CD14-positive monocyte (primary cell): ENCODE results near the gene STXBP4. TPM values are rescaled to one million over a fixed set of nuclear protein-coding genes. Genes with fewer than 3 reads are reported as not detected.

Experiments
- DNase-seq, 3 donors: peaks; one replicate each; pipeline ENCODE4 v3.0.0-alpha.2; 2011 to 2022
- H2AFZ ChIP-seq: 2 replicates; pipeline ENCODE4 v1.6.0; 2012; ENCODE audit warnings: mild to moderate bottlenecking, low read depth, low read length, inconsistent platforms; ENCODE audit not compliant: insufficient read depth, poor library complexity, severe bottlenecking
- H3K27ac ChIP-seq, 2 donors: 1 replicate in 1 of 2; 2 replicates in 1 of 2; pipeline ENCODE4 v1.5.1; 2012 to 2013; ENCODE audit warnings: low read length in 2 of 2, control low read depth in 1 of 2, inconsistent platforms in 1 of 2, low read depth in 1 of 2, mild to moderate bottlenecking in 1 of 2
- H3K27me3 ChIP-seq, 2 donors: one replicate each; pipeline versions ENCODE4 v1.6.0 to v1.6.1; 2011 to 2013; ENCODE audit warnings: low read length in 2 of 2; ENCODE audit not compliant: control insufficient read depth in 2 of 2, insufficient read depth in 2 of 2
- H3K36me3 ChIP-seq, 2 donors: replicated peaks in 1 of 2; 1 replicate in 1 of 2; 2 replicates in 1 of 2; pipeline versions ENCODE4 v1.5.1 to v1.6.1; 2012 to 2013; ENCODE audit warnings: low read length in 2 of 2, control low read depth in 1 of 2, inconsistent platforms in 1 of 2, mild to moderate bottlenecking in 1 of 2; ENCODE audit not compliant: insufficient read depth in 2 of 2, control insufficient read depth in 1 of 2
- H3K4me1 ChIP-seq, 2 donors: 1 replicate in 1 of 2; 2 replicates in 1 of 2; pipeline versions ENCODE4 v1.5.1 to v1.6.1; 2012 to 2013; ENCODE audit warnings: low read length in 2 of 2, control low read depth in 1 of 2, inconsistent platforms in 1 of 2, mild to moderate bottlenecking in 1 of 2, moderate library complexity in 1 of 2; ENCODE audit not compliant: insufficient read depth in 2 of 2, control insufficient read depth in 1 of 2
- H3K4me2 ChIP-seq: replicated peaks from 2 replicates; pipeline ENCODE3; 2012; ENCODE audit warnings: low read length, moderate library complexity, mild to moderate bottlenecking; ENCODE audit not compliant: poor library complexity, severe bottlenecking; ENCODE audit errors: extremely low read depth
- H3K4me3 ChIP-seq, 3 experiments: fragments of 200-600 bp in 1 of 3; sonication (generic) in 1 of 3; replicated peaks in 1 of 3; 1 replicate in 2 of 3; 2 replicates in 1 of 3; pipeline ENCODE4 v1.5.1; 2011 to 2013; ENCODE audit warnings: low read length in 3 of 3, mild to moderate bottlenecking in 3 of 3, control low read depth in 2 of 3, low read depth in 2 of 3, inconsistent platforms in 1 of 3, moderate library complexity in 1 of 3
- H3K79me2 ChIP-seq: 2 replicates; pipeline ENCODE4 v1.6.0; 2012; ENCODE audit warnings: mild to moderate bottlenecking, control low read depth, inconsistent platforms, low read length, moderate library complexity; ENCODE audit not compliant: insufficient read depth
- H3K9ac ChIP-seq: 2 replicates; pipeline ENCODE4 v1.6.0; 2017; ENCODE audit warnings: low read length, mild to moderate bottlenecking; ENCODE audit not compliant: insufficient read depth, poor library complexity, severe bottlenecking
- H3K9me3 ChIP-seq, 2 donors: replicated peaks in 1 of 2; 1 replicate in 1 of 2; 2 replicates in 1 of 2; pipeline versions ENCODE4 v1.5.1 to v1.6.1; 2012 to 2013; ENCODE audit warnings: low read length in 2 of 2, control low read depth in 1 of 2; ENCODE audit not compliant: control insufficient read depth in 1 of 2, insufficient read depth in 1 of 2
- H4K20me1 ChIP-seq: 2 replicates; pipeline ENCODE4 v1.6.0; 2012; ENCODE audit warnings: mild to moderate bottlenecking, low read length, control low read depth, moderate library complexity; ENCODE audit not compliant: insufficient read depth
- H3K27ac Mint-ChIP-seq, 7 donors: one replicate each; pipeline ENCODE4 v1.8.0; 2020; ENCODE audit warnings: mild to moderate bottlenecking in 7 of 7, mixed read lengths in 7 of 7, moderate library complexity in 6 of 7, inconsistent platforms in 2 of 7
- H3K27me3 Mint-ChIP-seq, 3 donors: one replicate each; pipeline ENCODE4 v1.8.0; 2021 to 2022; ENCODE audit warnings: low read depth in 3 of 3, mild to moderate bottlenecking in 3 of 3, mixed read lengths in 3 of 3, moderate library complexity in 3 of 3, inconsistent platforms in 1 of 3
- H3K36me3 Mint-ChIP-seq, 2 donors: one replicate each; pipeline ENCODE4 v1.8.0; 2020; ENCODE audit warnings: mixed read lengths in 2 of 2, inconsistent platforms in 1 of 2, mild to moderate bottlenecking in 1 of 2
- H3K4me1 Mint-ChIP-seq: one replicate; pipeline ENCODE4 v1.8.0; 2020; ENCODE audit warnings: mild to moderate bottlenecking, mixed read lengths
- H3K4me3 Mint-ChIP-seq, 2 donors: one replicate each; pipeline ENCODE4 v1.8.0; 2020; ENCODE audit warnings: mild to moderate bottlenecking in 2 of 2, mixed read lengths in 2 of 2, moderate library complexity in 1 of 2
- H3K9me3 Mint-ChIP-seq, 7 donors: one replicate each; pipeline ENCODE4 v1.8.0; 2020 to 2022; ENCODE audit warnings: mixed read lengths in 7 of 7, mild to moderate bottlenecking in 6 of 7, moderate library complexity in 6 of 7, inconsistent platforms in 2 of 7
- whole genome bisulfite sequencing: methylation state at CpG from one replicate; pipeline ENCODE4 v1.1.5; 2013; ENCODE audit warnings: missing lambda C conversion rate; ENCODE audit not compliant: insufficient coverage; 5-methylcytosine and 5-hydroxymethylcytosine counted together
- intact Hi-C, 2 donors: fragments of 100-400 bp; cut with micrococcal nuclease; formaldehyde crosslinking; loops; one replicate each; pipeline versions ENCODE4 v1.15.0 to v1.15.1; 2023
- polyA plus RNA-seq, 3 donors: library from polyadenylated mRNA; depleted of rRNA in 1 of 3; unstranded in 2 of 3; stranded (reverse) in 1 of 3; fragments of 300-500 nt in 2 of 3; fragments of >200 nt in 1 of 3; fragmentation: Illumina TruSeq in 2 of 3; gene quantifications; 1 replicate in 2 of 3; 2 replicates in 1 of 3; pipeline ENCODE4 v1.2.3, GENCODE V29; 2012 to 2021
- TF ChIP-seq, protein P1 (sequence below): fragments of 200-600 bp; IDR thresholded peaks from one replicate; pipeline ENCODE4 v1.8.0; 2022; ENCODE audit warnings: antibody characterized with exemption, mild to moderate bottlenecking

Gene STXBP4
- polyA plus RNA-seq, 3 donors: 0.27 to 1.8 (median 0.44) TPM

GRCh38 chr17:55116440-55116914, 147.9 kb downstream of the STXBP4 start:
- H3K9ac ChIP-seq: no peak overlapping the region
- H3K4me1 ChIP-seq: no peaks in the 10 kb centered on the region
- Mint-ChIP-seq H3K27me3 (no peaks in the 10 kb centered on the region), H3K36me3 (no peaks in the 10 kb centered on the region), H3K9me3 (peaks cover 0 to 6% (median 0%) of the 10 kb centered on the region in 7 donors), H3K27ac (no peak overlapping the region), H3K4me3 (no peak overlapping the region), H3K4me1 (no peaks in the 10 kb centered on the region)
- WGBS: no CpG with 5 or more reads among the region's 2 CpGs
- H3K4me3 ChIP-seq: no peak overlapping the region
- TF ChIP-seq, protein P1, sequence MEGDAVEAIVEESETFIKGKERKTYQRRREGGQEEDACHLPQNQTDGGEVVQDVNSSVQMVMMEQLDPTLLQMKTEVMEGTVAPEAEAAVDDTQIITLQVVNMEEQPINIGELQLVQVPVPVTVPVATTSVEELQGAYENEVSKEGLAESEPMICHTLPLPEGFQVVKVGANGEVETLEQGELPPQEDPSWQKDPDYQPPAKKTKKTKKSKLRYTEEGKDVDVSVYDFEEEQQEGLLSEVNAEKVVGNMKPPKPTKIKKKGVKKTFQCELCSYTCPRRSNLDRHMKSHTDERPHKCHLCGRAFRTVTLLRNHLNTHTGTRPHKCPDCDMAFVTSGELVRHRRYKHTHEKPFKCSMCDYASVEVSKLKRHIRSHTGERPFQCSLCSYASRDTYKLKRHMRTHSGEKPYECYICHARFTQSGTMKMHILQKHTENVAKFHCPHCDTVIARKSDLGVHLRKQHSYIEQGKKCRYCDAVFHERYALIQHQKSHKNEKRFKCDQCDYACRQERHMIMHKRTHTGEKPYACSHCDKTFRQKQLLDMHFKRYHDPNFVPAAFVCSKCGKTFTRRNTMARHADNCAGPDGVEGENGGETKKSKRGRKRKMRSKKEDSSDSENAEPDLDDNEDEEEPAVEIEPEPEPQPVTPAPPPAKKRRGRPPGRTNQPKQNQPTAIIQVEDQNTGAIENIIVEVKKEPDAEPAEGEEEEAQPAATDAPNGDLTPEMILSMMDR: no peak
- no peaks in the 10 kb centered on the region for H3K27me3 ChIP-seq
- H3K79me2 ChIP-seq: no peaks in the 10 kb centered on the region
- H3K36me3 ChIP-seq: no peaks in the 10 kb centered on the region
- H4K20me1 ChIP-seq: no peaks in the 10 kb centered on the region
- no peak for DNase-seq
- H3K27ac ChIP-seq: no peak overlapping the region
- H2AFZ ChIP-seq: no peak overlapping the region
- no peak overlapping the region for H3K4me2 ChIP-seq
- H3K9me3 ChIP-seq: no peaks in the 10 kb centered on the region
- intact Hi-C loops: no loop called here

- Histone ChIP-seq H3K27me3 (no peaks in the 10 kb centered on the region), H3K9ac (no peak overlapping the region), H3K4me1 (no peaks in the 10 kb centered on the region), H3K36me3 (no peaks in the 10 kb centered on the region), H2AFZ (no peak overlapping the region), H3K4me2 (no peak overlapping the region), H3K9me3 (no peaks in the 10 kb centered on the region), H3K4me3 (no peak overlapping the region), H3K79me2 (no peaks in the 10 kb centered on the region), H4K20me1 (no peaks in the 10 kb centered on the region), H3K27ac (no peak overlapping the region)
- TF ChIP-seq, protein P1: no peak
- Mint-ChIP-seq H3K4me1 (no peaks in the 10 kb centered on the region), H3K27ac (no peak overlapping the region), H3K9me3 (peaks cover 0 to 4% (median 0%) of the 10 kb centered on the region in 7 donors), H3K4me3 (no peak overlapping the region), H3K36me3 (no peaks in the 10 kb centered on the region), H3K27me3 (no peaks in the 10 kb centered on the region)
- no peak for DNase-seq
- intact Hi-C loops: no loop called here
- no CpG with 5 or more reads among the region's 3 CpGs for WGBS
Measured at GRCh38 chr17:55117164-55117563, 148.6 kb downstream of the STXBP4 start.
